Body of pancreas (tissue), 4 donors: ENCODE measurements around the gene CEP83.

Experiments used
- CTCF ChIP-seq, 7 experiments: fragments of 450-650 bp in 4 of 7; fragments of 200-600 bp in 3 of 7; sonication (generic) in 3 of 7; IDR thresholded peaks; one replicate each; pipeline ENCODE4 v1.5.1; 2016 to 2019; ENCODE audit warnings: antibody characterized with exemption in 7 of 7
- POLR2A ChIP-seq, 3 donors: fragments of 450-650 bp; IDR thresholded peaks; one replicate each; pipeline ENCODE4 v1.6.1; 2016; ENCODE audit warnings: antibody characterized with exemption in 3 of 3, mild to moderate bottlenecking in 2 of 3

GRCh38 chr12:94386422-94386821 is 73.2 kb downstream of the CEP83 start:
- TF ChIP-seq CTCF (IDR thresholded peaks at IDR 0.05) = no peak
- no peak for TF ChIP-seq POLR2A (IDR thresholded peaks at IDR 0.05)
